Kidney (tissue), 14 donors: ENCODE data around the gene OR2F1. TPM values are rescaled to one million over a fixed set of nuclear protein-coding genes. Genes with fewer than 3 reads are reported as not detected.

Experiments used
- DNase-seq, 5 donors: peaks; one replicate each; pipeline ENCODE4 v3.0.0-alpha.2; 2013 to 2020
- FAIRE-seq: peaks from 2 replicates; lab custom pipeline; 2012; peaks lifted over from hg19 to GRCh38; lab: Jason Lieb, UNC
- H3K27ac ChIP-seq, 2 donors: one replicate each; pipeline ENCODE4 v1.7.0; 2013; ENCODE audit warnings: low read depth in 2 of 2, low read length in 2 of 2, inconsistent platforms in 1 of 2
- H3K27me3 ChIP-seq: one replicate; pipeline ENCODE4 v1.7.1; 2013; ENCODE audit warnings: low read length, inconsistent platforms; ENCODE audit not compliant: control insufficient read depth, insufficient read depth
- H3K36me3 ChIP-seq, 3 donors: one replicate each; pipeline versions ENCODE4 v1.7.0 to v1.7.1; 2013; ENCODE audit warnings: low read length in 3 of 3, control low read depth in 1 of 3, inconsistent platforms in 1 of 3; ENCODE audit not compliant: insufficient read depth in 3 of 3, control insufficient read depth in 2 of 3
- H3K4me1 ChIP-seq, 3 donors: one replicate each; pipeline versions ENCODE4 v1.7.0 to v1.7.1; 2013; ENCODE audit warnings: low read length in 3 of 3, inconsistent platforms in 1 of 3, low read depth in 1 of 3; ENCODE audit not compliant: control insufficient read depth in 2 of 3, insufficient read depth in 2 of 3
- H3K4me3 ChIP-seq, 3 donors: one replicate each; pipeline versions ENCODE4 v1.7.0 to v1.8.1; 2013; ENCODE audit warnings: low read length in 3 of 3, control low read depth in 1 of 3, inconsistent platforms in 1 of 3
- H3K9ac ChIP-seq, 3 donors: one replicate each; pipeline versions ENCODE4 v1.7.0 to v1.7.1; 2013; ENCODE audit warnings: low read length in 3 of 3, control low read depth in 1 of 3, inconsistent platforms in 1 of 3
- H3K9me3 ChIP-seq, 3 donors: one replicate each; pipeline versions ENCODE4 v1.7.0 to v1.7.1; 2013; ENCODE audit warnings: low read length in 3 of 3, control low read depth in 1 of 3, inconsistent platforms in 1 of 3; ENCODE audit not compliant: control insufficient read depth in 2 of 3, insufficient read depth in 1 of 3
- intact Hi-C: fragments of 100-400 bp; cut with DNase I; formaldehyde crosslinking; loops from one replicate; pipeline ENCODE4 v1.11.1; 2022
- polyA plus RNA-seq: library from polyadenylated mRNA; stranded (reverse); fragments of 350-450 nt; fragmentation: Illumina TruSeq; extraction: RNeasy Lipid Tissue Mini Kit (QIAGEN cat#74804); gene quantifications from one replicate; pipeline ENCODE4 v1.2.3, GENCODE V29; 2014; ENCODE audit warnings: low read depth, low replicate concordance; ENCODE audit not compliant: insufficient read depth
- total RNA-seq: library from RNA; stranded (reverse); fragmentation: NEBNext Ultra II Directional; extraction: Animal tissue kit (Norgen Biotek cat#: 25700); gene quantifications from one replicate; pipeline ENCODE4 v1.2.1, GENCODE V29; 2021
- TF ChIP-seq, protein P1 (sequence below): IDR thresholded peaks from 3 replicates; pipeline ENCODE4 v1.5.1; 2012; ENCODE audit warnings: mild to moderate bottlenecking, moderate library complexity, borderline replicate concordance; ENCODE audit not compliant: insufficient read depth; ENCODE audit errors: extremely low read depth
- donor health status: control.
- donor health status: control.
- donor health status: control.
- donor health status: control.
- donor health status: control.
- donor health status: DM: yes; HTN: yes; CAD: no.
- donor health status: Normal renal cell carcinoma (clear cell type).

OR2F1 gene
- total and polyA plus RNA-seq, 2 donors from 2014 or later: not detected

DNA sequence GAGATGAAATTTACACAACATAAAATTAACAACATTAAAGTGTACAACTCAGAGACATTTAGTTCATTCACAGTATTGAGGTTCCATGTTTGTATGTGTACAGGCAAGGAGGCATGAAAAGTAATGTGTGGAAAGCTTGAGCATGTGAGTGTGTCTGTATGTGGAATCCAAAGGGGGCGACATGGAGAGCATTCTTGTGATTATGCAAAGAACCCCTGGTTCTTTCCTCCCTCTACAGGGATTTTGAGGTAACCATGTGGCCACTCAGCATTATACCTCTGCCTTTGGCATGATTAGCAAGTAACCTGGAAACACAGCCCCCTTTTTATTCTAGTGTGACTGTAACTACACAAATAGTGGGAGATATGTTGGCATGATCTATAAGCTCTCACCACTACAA lies 21.0 kb downstream of the OR2F1 start:
- Histone ChIP-seq H3K9me3 (no peaks in the 10 kb centered on the region), H3K4me1 (no peaks in the 10 kb centered on the region), H3K36me3 (no peaks in the 10 kb centered on the region), H3K4me3 (no peak overlapping the region), H3K27ac (no peak overlapping the region), H3K9ac (no peak overlapping the region), H3K27me3 (no peaks in the 10 kb centered on the region)
- DNase-seq (peak in 1 of 5 donors; percentile 13), FAIRE-seq (no peak)
- TF ChIP-seq, protein P1, sequence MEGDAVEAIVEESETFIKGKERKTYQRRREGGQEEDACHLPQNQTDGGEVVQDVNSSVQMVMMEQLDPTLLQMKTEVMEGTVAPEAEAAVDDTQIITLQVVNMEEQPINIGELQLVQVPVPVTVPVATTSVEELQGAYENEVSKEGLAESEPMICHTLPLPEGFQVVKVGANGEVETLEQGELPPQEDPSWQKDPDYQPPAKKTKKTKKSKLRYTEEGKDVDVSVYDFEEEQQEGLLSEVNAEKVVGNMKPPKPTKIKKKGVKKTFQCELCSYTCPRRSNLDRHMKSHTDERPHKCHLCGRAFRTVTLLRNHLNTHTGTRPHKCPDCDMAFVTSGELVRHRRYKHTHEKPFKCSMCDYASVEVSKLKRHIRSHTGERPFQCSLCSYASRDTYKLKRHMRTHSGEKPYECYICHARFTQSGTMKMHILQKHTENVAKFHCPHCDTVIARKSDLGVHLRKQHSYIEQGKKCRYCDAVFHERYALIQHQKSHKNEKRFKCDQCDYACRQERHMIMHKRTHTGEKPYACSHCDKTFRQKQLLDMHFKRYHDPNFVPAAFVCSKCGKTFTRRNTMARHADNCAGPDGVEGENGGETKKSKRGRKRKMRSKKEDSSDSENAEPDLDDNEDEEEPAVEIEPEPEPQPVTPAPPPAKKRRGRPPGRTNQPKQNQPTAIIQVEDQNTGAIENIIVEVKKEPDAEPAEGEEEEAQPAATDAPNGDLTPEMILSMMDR: no peak
- intact Hi-C loops: no loop called here

DNA sequence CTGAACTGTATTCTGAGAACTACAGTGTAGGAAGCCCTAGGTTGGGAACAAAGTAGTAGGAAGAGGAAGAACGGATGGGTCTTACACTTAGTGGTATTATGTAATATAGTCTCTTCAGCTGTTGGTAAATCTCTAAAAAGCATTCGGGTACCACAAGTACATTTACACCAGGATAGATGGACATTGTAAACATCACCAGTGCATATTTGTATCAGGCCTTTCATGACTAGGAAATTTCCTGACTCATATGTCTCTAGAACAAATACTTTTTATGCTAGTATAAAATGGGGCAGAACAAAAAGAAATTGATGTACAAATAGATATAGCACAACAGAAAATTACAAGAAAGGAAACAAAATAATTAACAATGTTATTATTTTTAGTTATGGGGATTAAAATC lies 23.9 kb downstream of the OR2F1 start:
- TF ChIP-seq, protein P1: no peak
- Histone ChIP-seq H3K9ac (no peak overlapping the region), H3K4me1 (no peaks in the 10 kb centered on the region), H3K36me3 (no peaks in the 10 kb centered on the region), H3K27me3 (no peaks in the 10 kb centered on the region), H3K27ac (no peak overlapping the region), H3K9me3 (no peaks in the 10 kb centered on the region), H3K4me3 (no peak overlapping the region)
- DNase-seq (no peak), FAIRE-seq (no peak)
- intact Hi-C loops: no loop called here

DNA sequence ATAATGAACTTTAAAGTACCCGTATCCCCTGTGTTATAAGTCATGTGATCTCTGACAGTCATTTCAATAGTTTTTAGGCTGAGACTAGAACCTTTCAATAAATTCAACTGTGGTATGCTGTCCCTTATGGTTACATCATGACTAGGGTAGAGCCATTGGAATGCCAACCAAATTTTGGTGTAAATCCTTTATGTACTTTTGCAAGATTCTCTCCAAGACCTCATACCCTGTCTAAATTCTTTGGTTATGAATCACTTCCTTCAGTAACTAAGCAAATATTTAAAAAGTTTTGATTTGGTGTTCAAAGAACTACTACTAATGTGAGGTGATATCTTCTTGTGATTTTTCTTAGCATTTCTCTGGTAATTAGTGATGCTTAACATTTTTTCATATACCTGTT lies 24.7 kb downstream of the OR2F1 start:
- no peak for DNase-seq
- no peaks in the 10 kb centered on the region for H3K9me3 ChIP-seq
- H3K36me3 ChIP-seq: no peaks in the 10 kb centered on the region
- no peak for FAIRE-seq
- intact Hi-C loops: no loop called here
- no peak overlapping the region for H3K4me3 ChIP-seq
- no peaks in the 10 kb centered on the region for H3K27me3 ChIP-seq
- H3K4me1 ChIP-seq: no peaks in the 10 kb centered on the region
- no peak overlapping the region for H3K27ac ChIP-seq
- no peak overlapping the region for H3K9ac ChIP-seq
- TF ChIP-seq, protein P1: no peak

DNA sequence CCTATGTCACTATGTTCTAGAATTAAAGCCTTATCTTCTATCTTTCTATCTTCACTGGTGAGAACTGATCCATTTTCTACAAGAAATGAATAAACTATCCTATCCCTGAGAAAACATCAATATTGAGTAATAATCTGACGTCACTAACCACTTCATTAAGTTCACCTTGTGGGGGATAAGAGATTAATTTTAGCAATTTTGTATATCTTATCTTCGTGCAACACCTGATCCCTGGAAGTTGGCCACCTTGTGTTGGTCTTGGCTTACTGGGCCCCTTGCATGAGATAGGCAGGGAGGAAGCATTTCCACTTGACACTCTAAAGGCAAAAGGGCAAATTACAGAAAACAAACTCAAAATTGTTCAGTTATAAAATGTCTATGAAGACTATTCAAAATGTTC lies 25.4 kb downstream of the OR2F1 start:
- Histone ChIP-seq H3K27ac (no peak overlapping the region), H3K36me3 (no peaks in the 10 kb centered on the region), H3K4me1 (no peaks in the 10 kb centered on the region), H3K4me3 (no peak overlapping the region), H3K27me3 (no peaks in the 10 kb centered on the region), H3K9me3 (no peaks in the 10 kb centered on the region), H3K9ac (no peak overlapping the region)
- TF ChIP-seq, protein P1: no peak
- intact Hi-C loops: no loop called here
- FAIRE-seq (no peak), DNase-seq (no peak)
